ENCODE results near the gene LRRTM2.

DNA sequence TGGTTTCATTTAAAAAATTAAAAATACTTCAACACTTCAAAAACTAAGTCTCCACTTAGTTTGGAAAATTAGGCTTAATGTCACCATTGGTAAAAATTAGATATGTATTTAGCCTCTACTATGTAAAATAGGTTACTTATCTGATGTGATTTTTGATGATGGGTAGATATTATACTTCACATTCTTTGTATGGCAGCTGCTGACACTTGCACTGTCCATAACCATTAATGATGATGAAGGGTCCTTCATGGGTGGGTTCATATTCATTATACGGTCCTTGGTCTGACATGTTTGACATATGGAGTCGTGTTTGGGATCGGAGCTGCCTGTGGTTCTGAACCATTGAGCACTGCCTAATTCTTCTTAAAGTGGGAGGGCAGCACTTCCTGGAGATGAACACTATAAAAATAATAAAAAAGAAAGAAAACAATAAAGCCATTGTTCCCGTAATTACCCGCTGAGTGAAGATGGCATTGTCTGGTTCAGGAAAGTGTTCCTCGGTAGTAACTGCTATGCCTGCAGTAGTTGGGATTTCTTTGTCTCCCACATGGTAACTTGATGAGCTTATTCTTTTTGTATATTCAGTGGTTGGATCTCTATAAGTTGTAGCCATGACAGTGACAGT is 2.2 kb downstream of the LRRTM2 start:
- TF ChIP-seq, protein P1, sequence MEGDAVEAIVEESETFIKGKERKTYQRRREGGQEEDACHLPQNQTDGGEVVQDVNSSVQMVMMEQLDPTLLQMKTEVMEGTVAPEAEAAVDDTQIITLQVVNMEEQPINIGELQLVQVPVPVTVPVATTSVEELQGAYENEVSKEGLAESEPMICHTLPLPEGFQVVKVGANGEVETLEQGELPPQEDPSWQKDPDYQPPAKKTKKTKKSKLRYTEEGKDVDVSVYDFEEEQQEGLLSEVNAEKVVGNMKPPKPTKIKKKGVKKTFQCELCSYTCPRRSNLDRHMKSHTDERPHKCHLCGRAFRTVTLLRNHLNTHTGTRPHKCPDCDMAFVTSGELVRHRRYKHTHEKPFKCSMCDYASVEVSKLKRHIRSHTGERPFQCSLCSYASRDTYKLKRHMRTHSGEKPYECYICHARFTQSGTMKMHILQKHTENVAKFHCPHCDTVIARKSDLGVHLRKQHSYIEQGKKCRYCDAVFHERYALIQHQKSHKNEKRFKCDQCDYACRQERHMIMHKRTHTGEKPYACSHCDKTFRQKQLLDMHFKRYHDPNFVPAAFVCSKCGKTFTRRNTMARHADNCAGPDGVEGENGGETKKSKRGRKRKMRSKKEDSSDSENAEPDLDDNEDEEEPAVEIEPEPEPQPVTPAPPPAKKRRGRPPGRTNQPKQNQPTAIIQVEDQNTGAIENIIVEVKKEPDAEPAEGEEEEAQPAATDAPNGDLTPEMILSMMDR (IDR thresholded peaks at IDR 0.05), result no peak
- no peak for TF ChIP-seq POLR2A (IDR thresholded peaks at IDR 0.05)
